ENCODE data around the gene SUGCT. TPM values are rescaled to one million over a fixed set of nuclear protein-coding genes. Genes with fewer than 3 reads are reported as not detected.

The SUGCT gene
- total RNA-seq, 1 donor from 2014 or later: 12.0 TPM

- H3K9me3 ChIP-seq (ENCODE audit: control insufficient read depth in 3 of 3, low read length in 3 of 3): no peaks in the 10 kb centered on the region
- no peak overlapping the region for H3K27ac ChIP-seq (ENCODE audit: low read depth, low read length)
- H3K27me3 ChIP-seq (ENCODE audit: control insufficient read depth in 3 of 3, insufficient read depth in 3 of 3, low read length in 3 of 3): no peaks in the 10 kb centered on the region
- no peaks in the 10 kb centered on the region for H3K4me1 ChIP-seq (ENCODE audit: control insufficient read depth in 3 of 3, insufficient read depth in 3 of 3, low read length in 3 of 3)
- no peak overlapping the region for H3K4me3 ChIP-seq (ENCODE audit: low read length in 3 of 3)
- H3K36me3 ChIP-seq (ENCODE audit: control insufficient read depth in 3 of 3, insufficient read depth in 3 of 3, low read length in 3 of 3): no peaks in the 10 kb centered on the region
- no peak overlapping the region for H3K9ac ChIP-seq (ENCODE audit: low read depth in 1 of 3, low read length in 3 of 3)
Measured at GRCh38 chr7:40428421-40428820, 293.6 kb downstream of the SUGCT start.

DNA sequence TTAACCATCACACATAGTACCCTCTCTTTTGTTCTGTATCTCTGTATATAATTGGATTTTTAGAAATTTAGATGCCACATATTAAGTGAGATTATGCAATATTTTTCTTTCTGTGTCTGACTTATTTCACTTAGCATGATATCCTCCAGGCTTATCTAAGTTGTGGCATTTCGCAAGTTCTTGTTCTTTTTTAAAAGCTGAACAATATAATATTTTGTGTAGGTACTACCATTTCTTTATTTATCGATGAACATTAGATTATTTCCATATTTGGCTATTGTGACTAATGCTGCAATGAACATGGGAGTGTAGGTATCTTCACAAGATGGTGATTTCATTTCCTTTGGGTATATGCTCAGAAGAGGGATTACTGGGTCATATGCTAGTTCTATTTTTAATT, 295.0 kb downstream of the SUGCT start:
- Histone ChIP-seq H3K27ac (ENCODE audit: low read depth, low read length) (no peak overlapping the region), H3K9ac (ENCODE audit: low read depth in 1 of 3, low read length in 3 of 3) (no peak overlapping the region), H3K4me1 (ENCODE audit: control insufficient read depth in 3 of 3, insufficient read depth in 3 of 3, low read length in 3 of 3) (no peaks in the 10 kb centered on the region), H3K4me3 (ENCODE audit: low read length in 3 of 3) (no peak overlapping the region), H3K27me3 (ENCODE audit: control insufficient read depth in 3 of 3, insufficient read depth in 3 of 3, low read length in 3 of 3) (no peaks in the 10 kb centered on the region), H3K9me3 (ENCODE audit: control insufficient read depth in 3 of 3, low read length in 3 of 3) (no peaks in the 10 kb centered on the region), H3K36me3 (ENCODE audit: control insufficient read depth in 3 of 3, insufficient read depth in 3 of 3, low read length in 3 of 3) (no peaks in the 10 kb centered on the region)

DNA sequence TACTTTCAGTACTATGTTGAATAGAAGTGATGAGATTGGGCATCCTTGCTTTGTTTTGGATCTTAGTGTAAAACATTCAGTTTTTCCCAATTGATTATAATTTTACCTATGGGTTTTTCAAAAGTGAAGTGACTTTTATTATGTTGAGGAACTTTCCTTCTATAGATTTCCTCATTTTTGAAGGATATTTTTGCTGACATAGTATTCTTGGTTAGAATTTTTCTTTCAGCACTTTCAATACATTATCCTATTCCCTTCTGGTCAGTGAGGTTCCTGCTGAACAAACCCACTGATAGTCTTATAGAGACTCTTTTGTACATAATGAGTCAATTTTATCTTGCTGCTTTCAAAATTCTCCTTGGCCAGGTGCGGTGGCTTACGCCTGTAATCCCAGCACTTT, 297.2 kb downstream of the SUGCT start:
- H3K36me3 ChIP-seq (ENCODE audit: control insufficient read depth in 3 of 3, insufficient read depth in 3 of 3, low read length in 3 of 3): no peaks in the 10 kb centered on the region
- no peaks in the 10 kb centered on the region for H3K9me3 ChIP-seq (ENCODE audit: control insufficient read depth in 3 of 3, low read length in 3 of 3)
- no peaks in the 10 kb centered on the region for H3K27me3 ChIP-seq (ENCODE audit: control insufficient read depth in 3 of 3, insufficient read depth in 3 of 3, low read length in 3 of 3)
- H3K9ac ChIP-seq (ENCODE audit: low read depth in 1 of 3, low read length in 3 of 3): no peak overlapping the region
- H3K4me1 ChIP-seq (ENCODE audit: control insufficient read depth in 3 of 3, insufficient read depth in 3 of 3, low read length in 3 of 3): peaks cover 0 to under 1% (median 0%) of the 10 kb centered on the region in 3 donors
- no peak overlapping the region for H3K27ac ChIP-seq (ENCODE audit: low read depth, low read length)
- no peak overlapping the region for H3K4me3 ChIP-seq (ENCODE audit: low read length in 3 of 3)

DNA sequence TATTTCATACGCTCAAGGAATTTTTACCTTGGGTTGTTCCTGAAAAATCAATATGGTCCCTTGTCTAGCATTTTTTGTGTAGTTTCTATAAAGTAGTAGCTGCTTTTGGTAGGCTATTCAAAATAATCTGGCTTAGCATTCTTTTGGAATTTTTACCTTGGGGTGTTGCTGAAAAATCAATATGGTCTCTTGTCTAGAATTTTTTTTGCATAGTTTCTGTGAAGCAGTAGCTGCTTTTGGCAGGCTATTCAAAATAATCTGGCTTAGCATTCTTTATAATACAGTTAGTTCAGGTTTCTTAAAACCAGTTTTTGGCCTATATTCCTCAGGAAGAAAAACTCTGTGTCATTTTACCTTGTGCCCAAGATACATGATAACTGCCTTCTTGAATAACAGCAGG, 301.9 kb downstream of the SUGCT start:
- H3K27ac ChIP-seq (ENCODE audit: low read depth, low read length): no peak overlapping the region

DNA sequence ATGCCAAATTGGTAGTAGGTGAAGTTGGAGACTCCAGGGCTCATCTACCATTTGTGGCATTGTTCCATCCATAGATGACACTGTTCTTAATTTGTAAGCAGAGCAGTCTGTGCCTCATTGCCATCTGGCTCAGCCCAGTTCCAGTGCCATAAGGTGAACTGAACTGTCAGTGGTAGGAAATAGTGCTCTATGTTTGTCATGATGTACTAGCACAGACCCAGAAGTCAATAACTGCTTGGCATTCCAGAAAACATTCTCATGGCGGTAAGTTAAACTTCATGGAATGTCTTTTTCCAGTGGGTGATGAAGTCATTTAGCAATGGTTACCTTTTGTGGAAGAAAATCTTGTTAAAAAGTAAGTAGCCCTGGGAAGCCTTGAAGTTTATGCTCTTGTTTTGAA, 302.7 kb downstream of the SUGCT start:
- no peak overlapping the region for H3K9ac ChIP-seq (ENCODE audit: low read depth in 1 of 3, low read length in 3 of 3)
- H3K9me3 ChIP-seq (ENCODE audit: control insufficient read depth in 3 of 3, low read length in 3 of 3): no peaks in the 10 kb centered on the region
- no peak overlapping the region for H3K27ac ChIP-seq (ENCODE audit: low read depth, low read length)
- no peak overlapping the region for H3K4me3 ChIP-seq (ENCODE audit: low read length in 3 of 3)
- H3K4me1 ChIP-seq (ENCODE audit: control insufficient read depth in 3 of 3, insufficient read depth in 3 of 3, low read length in 3 of 3): peaks cover 3 to 9% (median 6%) of the 10 kb centered on the region in 3 donors
- H3K36me3 ChIP-seq (ENCODE audit: control insufficient read depth in 3 of 3, insufficient read depth in 3 of 3, low read length in 3 of 3): no peaks in the 10 kb centered on the region
- H3K27me3 ChIP-seq (ENCODE audit: control insufficient read depth in 3 of 3, insufficient read depth in 3 of 3, low read length in 3 of 3): no peaks in the 10 kb centered on the region

More for the DNA sequence above, 301.9 kb downstream of the SUGCT start:
- no peak overlapping the region for H3K9ac ChIP-seq (ENCODE audit: low read depth in 1 of 3, low read length in 3 of 3)
- H3K36me3 ChIP-seq (ENCODE audit: control insufficient read depth in 3 of 3, insufficient read depth in 3 of 3, low read length in 3 of 3): no peaks in the 10 kb centered on the region
- no peaks in the 10 kb centered on the region for H3K27me3 ChIP-seq (ENCODE audit: control insufficient read depth in 3 of 3, insufficient read depth in 3 of 3, low read length in 3 of 3)
- peaks cover 3 to 9% (median 6%) of the 10 kb centered on the region in 3 donors for H3K4me1 ChIP-seq (ENCODE audit: control insufficient read depth in 3 of 3, insufficient read depth in 3 of 3, low read length in 3 of 3)
- no peaks in the 10 kb centered on the region for H3K9me3 ChIP-seq (ENCODE audit: control insufficient read depth in 3 of 3, low read length in 3 of 3)
- H3K4me3 ChIP-seq (ENCODE audit: low read length in 3 of 3): no peak overlapping the region

GRCh38 chr7:40437936-40438634, 303.3 kb downstream of the SUGCT start:
- H3K9ac ChIP-seq (ENCODE audit: low read depth in 1 of 3, low read length in 3 of 3): no peak overlapping the region

GRCh38 chr7:40439686-40440085, 304.9 kb downstream of the SUGCT start:
- no peaks in the 10 kb centered on the region for H3K27me3 ChIP-seq (ENCODE audit: control insufficient read depth in 3 of 3, insufficient read depth in 3 of 3, low read length in 3 of 3)
- no peaks in the 10 kb centered on the region for H3K9me3 ChIP-seq (ENCODE audit: control insufficient read depth in 3 of 3, low read length in 3 of 3)
- H3K27ac ChIP-seq (ENCODE audit: low read depth, low read length): no peak overlapping the region
- peaks cover 3 to 9% (median 6%) of the 10 kb centered on the region in 3 donors for H3K4me1 ChIP-seq (ENCODE audit: control insufficient read depth in 3 of 3, insufficient read depth in 3 of 3, low read length in 3 of 3)
- no peaks in the 10 kb centered on the region for H3K36me3 ChIP-seq (ENCODE audit: control insufficient read depth in 3 of 3, insufficient read depth in 3 of 3, low read length in 3 of 3)
- no peak overlapping the region for H3K9ac ChIP-seq (ENCODE audit: low read depth in 1 of 3, low read length in 3 of 3)
- H3K4me3 ChIP-seq (ENCODE audit: low read length in 3 of 3): no peak overlapping the region

More at GRCh38 chr7:40437936-40438634, 303.3 kb downstream of the SUGCT start:
- H3K27me3 ChIP-seq (ENCODE audit: control insufficient read depth in 3 of 3, insufficient read depth in 3 of 3, low read length in 3 of 3): no peaks in the 10 kb centered on the region
- peaks cover 3 to 9% (median 6%) of the 10 kb centered on the region in 3 donors for H3K4me1 ChIP-seq (ENCODE audit: control insufficient read depth in 3 of 3, insufficient read depth in 3 of 3, low read length in 3 of 3)
- no peaks in the 10 kb centered on the region for H3K9me3 ChIP-seq (ENCODE audit: control insufficient read depth in 3 of 3, low read length in 3 of 3)
- no peak overlapping the region for H3K4me3 ChIP-seq (ENCODE audit: low read length in 3 of 3)
- H3K27ac ChIP-seq (ENCODE audit: low read depth, low read length): no peak overlapping the region
- H3K36me3 ChIP-seq (ENCODE audit: control insufficient read depth in 3 of 3, insufficient read depth in 3 of 3, low read length in 3 of 3): no peaks in the 10 kb centered on the region

- H3K9me3 ChIP-seq (ENCODE audit: control insufficient read depth in 3 of 3, low read length in 3 of 3): no peaks in the 10 kb centered on the region
- no peak overlapping the region for H3K9ac ChIP-seq (ENCODE audit: low read depth in 1 of 3, low read length in 3 of 3)
- H3K27me3 ChIP-seq (ENCODE audit: control insufficient read depth in 3 of 3, insufficient read depth in 3 of 3, low read length in 3 of 3): no peaks in the 10 kb centered on the region
- no peaks in the 10 kb centered on the region for H3K36me3 ChIP-seq (ENCODE audit: control insufficient read depth in 3 of 3, insufficient read depth in 3 of 3, low read length in 3 of 3)
- no peak overlapping the region for H3K4me3 ChIP-seq (ENCODE audit: low read length in 3 of 3)
- H3K4me1 ChIP-seq (ENCODE audit: control insufficient read depth in 3 of 3, insufficient read depth in 3 of 3, low read length in 3 of 3): no peaks in the 10 kb centered on the region
- H3K27ac ChIP-seq (ENCODE audit: low read depth, low read length): no peak overlapping the region
Measured at GRCh38 chr7:40447345-40447744, 312.5 kb downstream of the SUGCT start.

DNA sequence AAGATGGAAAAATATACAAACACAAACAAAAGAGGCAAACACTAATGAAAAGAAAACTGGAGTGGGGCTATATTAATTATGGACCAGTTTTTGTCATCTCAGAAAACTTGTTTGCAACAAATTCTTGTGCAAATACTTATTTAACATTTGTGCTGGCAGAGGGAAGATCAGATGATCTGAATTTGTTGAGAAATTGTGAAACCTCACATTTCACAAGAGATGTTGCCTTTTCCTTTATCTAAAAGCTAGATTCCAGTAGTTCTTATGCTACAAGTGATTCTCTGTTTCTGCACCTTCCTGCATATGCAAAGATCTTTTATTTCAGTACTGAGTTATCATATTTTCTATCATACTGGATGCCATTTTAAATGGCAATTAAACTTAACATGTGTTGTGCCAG, 320.7 kb downstream of the SUGCT start:
- Histone ChIP-seq H3K4me1 (ENCODE audit: control insufficient read depth in 3 of 3, insufficient read depth in 3 of 3, low read length in 3 of 3) (no peaks in the 10 kb centered on the region), H3K4me3 (ENCODE audit: low read length in 3 of 3) (no peak overlapping the region), H3K36me3 (ENCODE audit: control insufficient read depth in 3 of 3, insufficient read depth in 3 of 3, low read length in 3 of 3) (no peaks in the 10 kb centered on the region), H3K27ac (ENCODE audit: low read depth, low read length) (no peak overlapping the region), H3K9me3 (ENCODE audit: control insufficient read depth in 3 of 3, low read length in 3 of 3) (no peaks in the 10 kb centered on the region), H3K27me3 (ENCODE audit: control insufficient read depth in 3 of 3, insufficient read depth in 3 of 3, low read length in 3 of 3) (no peaks in the 10 kb centered on the region), H3K9ac (ENCODE audit: low read depth in 1 of 3, low read length in 3 of 3) (no peak overlapping the region)

GRCh38 chr7:40457776-40458480, 323.1 kb downstream of the SUGCT start:
- Histone ChIP-seq H3K36me3 (ENCODE audit: control insufficient read depth in 3 of 3, insufficient read depth in 3 of 3, low read length in 3 of 3) (no peaks in the 10 kb centered on the region), H3K4me1 (ENCODE audit: control insufficient read depth in 3 of 3, insufficient read depth in 3 of 3, low read length in 3 of 3) (no peaks in the 10 kb centered on the region), H3K27me3 (ENCODE audit: control insufficient read depth in 3 of 3, insufficient read depth in 3 of 3, low read length in 3 of 3) (no peaks in the 10 kb centered on the region)

More at GRCh38 chr7:40457776-40458480, 323.1 kb downstream of the SUGCT start:
- no peak overlapping the region for H3K9ac ChIP-seq (ENCODE audit: low read depth in 1 of 3, low read length in 3 of 3)
- H3K4me3 ChIP-seq (ENCODE audit: low read length in 3 of 3): no peak overlapping the region
- H3K9me3 ChIP-seq (ENCODE audit: control insufficient read depth in 3 of 3, low read length in 3 of 3): no peaks in the 10 kb centered on the region
- no peak overlapping the region for H3K27ac ChIP-seq (ENCODE audit: low read depth, low read length)
